AG04449 (cell line): Measurements from ENCODE around the gene ADAP1.

Experiments
- CTCF ChIA-PET: fragments of 350-600 bp; formaldehyde crosslinking; extraction: SDS; loops from one replicate; lab custom pipeline; 2021; ENCODE audit warnings: antibody characterized with exemption; lab: Yijun Ruan, JAX
- POLR2A ChIA-PET: fragments of 400-600, 350-600 bp; formaldehyde crosslinking; extraction: SDS; loops from one replicate; lab custom pipeline; 2020; ENCODE audit warnings: antibody characterized with exemption, inconsistent platforms; lab: Yijun Ruan, JAX
- DNase-seq: peaks from one replicate; pipeline ENCODE4 v3.0.0-alpha.2; 2010; ENCODE audit warnings: low read depth, low spot score
- H3K4me3 ChIP-seq: 2 replicates; pipeline ENCODE4 v1.5.1; 2011; ENCODE audit warnings: low read depth, mild to moderate bottlenecking, control low read depth, low read length
- CTCF ChIP-seq: IDR thresholded peaks from one replicate; pipeline ENCODE4 v1.5.1; 2011; ENCODE audit warnings: mild to moderate bottlenecking, moderate library complexity, low read length, control low read depth, inconsistent platforms; ENCODE audit not compliant: insufficient read depth; ENCODE audit errors: missing control alignments

Gene ADAP1

GRCh38 chr7:888081-889024 lies 66.1 kb downstream of the ADAP1 start:
- POLR2A ChIA-PET, result no interaction called here
- no peak for TF ChIP-seq CTCF
- DNase-seq, result no peak
- CTCF ChIA-PET, result no interaction called here
- no peak overlapping the region for H3K4me3 ChIP-seq

- TF ChIP-seq CTCF, result no peak
- POLR2A ChIA-PET, result interaction anchor here (0.5 to 1.0 kb wide), 2 partner anchors 11 to 52 kb away, joined by 3 read pairs; partner anchors contain the start of gene GET4
- CTCF ChIA-PET, result interaction anchor here (1.3 kb wide), 1 partner anchor 178 kb away, joined by 3 read pairs; no protein-coding TSS in a partner anchor
- no peak overlapping the region for H3K4me3 ChIP-seq
- no peak for DNase-seq
Measured at GRCh38 chr7:887488-887820, 67.0 kb downstream of the ADAP1 start.

- CTCF ChIA-PET, result interaction anchor here (0.6 to 1.3 kb wide), 2 partner anchors 179 to 566 kb away, joined by 3 read pairs; no protein-coding TSS in a partner anchor
- no peak for DNase-seq
- no peak overlapping the region for H3K4me3 ChIP-seq
- no peak for TF ChIP-seq CTCF
- POLR2A ChIA-PET, result interaction anchor here (0.5 to 1.0 kb wide), 2 partner anchors 11 to 52 kb away, joined by 3 read pairs; partner anchors contain the start of gene GET4
Measured at GRCh38 chr7:886626-887487, 67.6 kb downstream of the ADAP1 start.

- TF ChIP-seq CTCF, result no peak
- H3K4me3 ChIP-seq, result no peak overlapping the region
- POLR2A ChIA-PET, result interaction anchor here (1.0 kb wide), 1 partner anchor 10 kb away, joined by 3 read pairs; the partner anchor contains the start of gene GET4
- CTCF ChIA-PET, result interaction anchor here (0.6 to 1.4 kb wide), 4 partner anchors 13 to 565 kb away, joined by 3 to 4 read pairs (median 3); no protein-coding TSS in a partner anchor
- no peak for DNase-seq
Measured at GRCh38 chr7:885893-886625, 68.4 kb downstream of the ADAP1 start.

GRCh38 chr7:885261-885892 lies 69.1 kb downstream of the ADAP1 start:
- TF ChIP-seq CTCF, result no peak
- POLR2A ChIA-PET, result no interaction called here
- CTCF ChIA-PET, result interaction anchor here (1.2 to 1.4 kb wide), 2 partner anchors 12 to 180 kb away, joined by 3 to 4 read pairs; no protein-coding TSS in a partner anchor

More at GRCh38 chr7:885261-885892, 69.1 kb downstream of the ADAP1 start:
- no peak overlapping the region for H3K4me3 ChIP-seq
- DNase-seq, result no peak
